Retinal pigment epithelial cell (primary cell): ENCODE data around the gene DOCK4.

Experiments
- DNase-seq: peaks from one replicate; pipeline ENCODE4 v3.0.0-alpha.2; 2010; ENCODE audit warnings: low read depth
- H3K4me3 ChIP-seq: 2 replicates; pipeline ENCODE4 v1.5.1; 2011; ENCODE audit warnings: mild to moderate bottlenecking, low read length, control low read depth, moderate library complexity
- CTCF ChIP-seq: conservative IDR thresholded peaks from 2 replicates; pipeline ENCODE4 v1.5.1; 2011; ENCODE audit warnings: low read depth, low read length, control low read depth, inconsistent platforms

DOCK4 gene

GRCh38 chr7:112013274-112013673 is 192.9 kb downstream of the DOCK4 start:
- no peak for DNase-seq
- no peak overlapping the region for H3K4me3 ChIP-seq
- no peak for TF ChIP-seq CTCF

GRCh38 chr7:112012242-112012641 is 194.0 kb downstream of the DOCK4 start:
- H3K4me3 ChIP-seq: no peak overlapping the region
- DNase-seq: no peak

GRCh38 chr7:112010994-112011393 is 195.2 kb downstream of the DOCK4 start:
- H3K4me3 ChIP-seq: no peak overlapping the region
- TF ChIP-seq CTCF: no peak
- DNase-seq: no peak

More at GRCh38 chr7:112012242-112012641, 194.0 kb downstream of the DOCK4 start:
- no peak for TF ChIP-seq CTCF

- no peak for TF ChIP-seq CTCF
- DNase-seq: no peak
Measured at GRCh38 chr7:112010109-112010508, 196.1 kb downstream of the DOCK4 start.

GRCh38 chr7:112009081-112009480 is 197.1 kb downstream of the DOCK4 start:
- no peak for TF ChIP-seq CTCF
- H3K4me3 ChIP-seq: no peak overlapping the region
- no peak for DNase-seq

More at GRCh38 chr7:112010109-112010508, 196.1 kb downstream of the DOCK4 start:
- H3K4me3 ChIP-seq: no peak overlapping the region

GRCh38 chr7:112007185-112007584 is 199.0 kb downstream of the DOCK4 start:
- DNase-seq: no peak
- no peak overlapping the region for H3K4me3 ChIP-seq
- TF ChIP-seq CTCF: no peak

GRCh38 chr7:112006071-112006470 is 200.1 kb downstream of the DOCK4 start:
- TF ChIP-seq CTCF: no peak
- DNase-seq: no peak
- H3K4me3 ChIP-seq: no peak overlapping the region
